WTC11 (cell line): ENCODE results near the gene DAD1. TPM values are rescaled to one million over a fixed set of nuclear protein-coding genes. Genes with fewer than 3 reads are reported as not detected.
A peak's percentile ranks its signal among the peaks of the same experiment; 100 is the strongest.

Experiments used
- ATAC-seq: fragments of 200-7000 bp; cut with Tn5 transposase; 2 replicates; pipeline ENCODE4 v1.10.0; 2021; ENCODE audit warnings: mild to moderate bottlenecking, moderate library complexity
- CTCF ChIA-PET: fragments of 300-600 bp; sonication (Branson Sonifier 250); formaldehyde crosslinking; loops from one replicate; lab custom pipeline; 2021; ENCODE audit warnings: antibody characterized with exemption; lab: Charles Lee
- POLR2A ChIA-PET: fragments of 350-600 bp; sonication (Branson Sonifier 250); formaldehyde crosslinking; loops from one replicate; lab custom pipeline; 2021; ENCODE audit warnings: antibody characterized with exemption; lab: Charles Lee
- DNase-seq: peaks from one replicate; pipeline ENCODE4 v3.0.0; 2021; ENCODE audit warnings: low spot score
- H3K27ac Mint-ChIP-seq: 2 replicates; pipeline ENCODE4 v1.8.0; 2021; ENCODE audit warnings: mixed read lengths
- H3K27me3 Mint-ChIP-seq: 2 replicates; pipeline ENCODE4 v1.8.0; 2021; ENCODE audit warnings: low read depth, mild to moderate bottlenecking, moderate library complexity, mixed read lengths
- H3K36me3 Mint-ChIP-seq: 2 replicates; pipeline ENCODE4 v1.8.0; 2021; ENCODE audit warnings: mixed read lengths
- H3K4me1 Mint-ChIP-seq: 2 replicates; pipeline ENCODE4 v1.8.0; 2022; ENCODE audit warnings: mixed read lengths
- H3K4me3 Mint-ChIP-seq: 2 replicates; pipeline ENCODE4 v1.8.0; 2021; ENCODE audit warnings: mild to moderate bottlenecking, moderate library complexity, mixed read lengths
- H3K9me3 Mint-ChIP-seq: 2 replicates; pipeline ENCODE4 v1.8.0; 2021; ENCODE audit warnings: mixed read lengths
- ATF1 ChIP-seq: sonication (generic); formaldehyde crosslinking; IDR thresholded peaks from 2 replicates; pipeline ENCODE4 v1.8.1; 2023; ENCODE audit warnings: mild to moderate bottlenecking, moderate library complexity, missing genetic modification reagents
- ATF3 ChIP-seq: sonication (generic); formaldehyde crosslinking; conservative IDR thresholded peaks from 2 replicates; pipeline ENCODE4 v1.8.1; 2022; ENCODE audit warnings: mild to moderate bottlenecking, missing genetic modification reagents
- ATF6 ChIP-seq: sonication (generic); formaldehyde crosslinking; IDR thresholded peaks from 2 replicates; pipeline ENCODE4 v1.8.1; 2023; ENCODE audit warnings: mild to moderate bottlenecking, missing genetic modification reagents
- CREM ChIP-seq: sonication (generic); formaldehyde crosslinking; IDR thresholded peaks from 2 replicates; pipeline ENCODE4 v1.8.1; 2022; ENCODE audit warnings: mild to moderate bottlenecking, missing genetic modification reagents, moderate library complexity
- CTCF ChIP-seq: fragments of 200-600 bp; IDR thresholded peaks from 2 replicates; pipeline ENCODE4 v1.8.0; 2022; ENCODE audit warnings: antibody characterized with exemption
- ESRRA ChIP-seq: sonication (generic); formaldehyde crosslinking; IDR thresholded peaks from 2 replicates; pipeline ENCODE4 v1.8.1; 2022; ENCODE audit warnings: mild to moderate bottlenecking, missing genetic modification reagents, borderline replicate concordance
- GABPB1 ChIP-seq: sonication (generic); formaldehyde crosslinking; IDR thresholded peaks from 2 replicates; pipeline ENCODE4 v1.8.1; 2023; ENCODE audit warnings: mild to moderate bottlenecking, missing genetic modification reagents
- MAX ChIP-seq: sonication (generic); formaldehyde crosslinking; IDR thresholded peaks from 2 replicates; pipeline ENCODE4 v1.8.0; 2022; ENCODE audit warnings: mild to moderate bottlenecking, missing genetic modification reagents
- NFE2L1 ChIP-seq: sonication (generic); formaldehyde crosslinking; IDR thresholded peaks from 2 replicates; pipeline ENCODE4 v1.8.1; 2023; ENCODE audit warnings: missing genetic modification reagents
- NR2C2 ChIP-seq: sonication (generic); formaldehyde crosslinking; IDR thresholded peaks from 2 replicates; pipeline ENCODE4 v1.8.0; 2022; ENCODE audit warnings: mild to moderate bottlenecking, missing genetic modification reagents
- PRDM15 ChIP-seq: sonication (generic); formaldehyde crosslinking; IDR thresholded peaks from 2 replicates; pipeline ENCODE4 v1.8.0; 2022; ENCODE audit warnings: missing genetic modification reagents
- RELA ChIP-seq: sonication (generic); formaldehyde crosslinking; IDR thresholded peaks from 2 replicates; pipeline ENCODE4 v1.8.1; 2022; ENCODE audit warnings: missing genetic modification reagents, mild to moderate bottlenecking, borderline replicate concordance
- RORB ChIP-seq: fragments of 250-450 bp; sonication (Bioruptor Pico); IDR thresholded peaks from 2 replicates; pipeline ENCODE4 v1.9.0; 2021; ENCODE audit warnings: mild to moderate bottlenecking
- SMAD4 ChIP-seq: sonication (generic); formaldehyde crosslinking; IDR thresholded peaks from 2 replicates; pipeline ENCODE4 v1.8.0; 2022; ENCODE audit warnings: mild to moderate bottlenecking, missing genetic modification reagents
- SOX15 ChIP-seq: fragments of 250-450 bp; sonication (Bioruptor Pico); IDR thresholded peaks from 2 replicates; pipeline ENCODE4 v1.9.0; 2021; ENCODE audit warnings: mild to moderate bottlenecking
- STAT6 ChIP-seq: sonication (generic); formaldehyde crosslinking; conservative IDR thresholded peaks from 2 replicates; pipeline ENCODE4 v1.8.1; 2023; ENCODE audit warnings: mild to moderate bottlenecking, low read depth, missing genetic modification reagents, moderate library complexity
- ZNF219 ChIP-seq: sonication (generic); formaldehyde crosslinking; IDR thresholded peaks from 2 replicates; pipeline ENCODE4 v1.8.0; 2023; ENCODE audit warnings: missing genetic modification reagents, mild to moderate bottlenecking, borderline replicate concordance
- ZNF232 ChIP-seq: sonication (generic); formaldehyde crosslinking; IDR thresholded peaks from 2 replicates; pipeline ENCODE4 v1.8.0; 2022; ENCODE audit warnings: mild to moderate bottlenecking, missing genetic modification reagents
- total RNA-seq: library from RNA; stranded (reverse); gene quantifications from 3 replicates; pipeline ENCODE4 v1.2.3, GENCODE V29; 2021
- TF ChIP-seq, protein P1 (sequence below): fragments of 250-450 bp; sonication (Bioruptor Pico); IDR thresholded peaks from 2 replicates; pipeline ENCODE4 v1.9.0; 2021; ENCODE audit warnings: mild to moderate bottlenecking

DAD1 gene
- total RNA-seq, 1 experiment from 2014 or later: 125 TPM

DNA sequence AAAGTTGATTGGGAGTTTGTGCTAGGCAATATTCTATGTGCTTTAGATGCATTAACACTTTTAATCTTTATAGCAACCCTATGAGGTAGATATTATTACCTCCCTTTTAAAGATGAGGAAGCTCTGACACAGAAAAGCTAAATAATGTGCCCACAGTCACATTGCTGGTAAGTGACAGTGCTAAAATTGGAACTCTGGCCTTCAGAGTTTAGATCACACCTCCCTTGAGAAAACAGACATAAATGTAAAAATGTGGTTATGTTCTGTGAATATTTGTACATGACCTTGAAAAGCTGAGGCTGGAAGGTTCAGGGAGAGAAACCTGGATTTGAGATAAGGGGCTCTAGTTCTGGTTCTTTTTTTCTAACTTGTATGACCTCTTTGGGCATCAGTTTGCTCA lies 11.0 kb upstream of the DAD1 start:
- ATAC-seq (no peak), DNase-seq (no peak)
- no peaks in the 10 kb centered on the region for H3K27me3 Mint-ChIP-seq
- ChIA-PET CTCF (interaction anchor here (1.5 to 10.2 kb wide), 3 partner anchors 10 to 53 kb away, joined by 4 to 117 read pairs (median 44); partner anchors contain the start of gene DAD1), POLR2A (no interaction called here)
- TF ChIP-seq CTCF (no peak), NFE2L1 (CRISPR knock-in tag) (no peak), ATF3 (CRISPR knock-in tag) (no peak)
- TF ChIP-seq, protein P1, sequence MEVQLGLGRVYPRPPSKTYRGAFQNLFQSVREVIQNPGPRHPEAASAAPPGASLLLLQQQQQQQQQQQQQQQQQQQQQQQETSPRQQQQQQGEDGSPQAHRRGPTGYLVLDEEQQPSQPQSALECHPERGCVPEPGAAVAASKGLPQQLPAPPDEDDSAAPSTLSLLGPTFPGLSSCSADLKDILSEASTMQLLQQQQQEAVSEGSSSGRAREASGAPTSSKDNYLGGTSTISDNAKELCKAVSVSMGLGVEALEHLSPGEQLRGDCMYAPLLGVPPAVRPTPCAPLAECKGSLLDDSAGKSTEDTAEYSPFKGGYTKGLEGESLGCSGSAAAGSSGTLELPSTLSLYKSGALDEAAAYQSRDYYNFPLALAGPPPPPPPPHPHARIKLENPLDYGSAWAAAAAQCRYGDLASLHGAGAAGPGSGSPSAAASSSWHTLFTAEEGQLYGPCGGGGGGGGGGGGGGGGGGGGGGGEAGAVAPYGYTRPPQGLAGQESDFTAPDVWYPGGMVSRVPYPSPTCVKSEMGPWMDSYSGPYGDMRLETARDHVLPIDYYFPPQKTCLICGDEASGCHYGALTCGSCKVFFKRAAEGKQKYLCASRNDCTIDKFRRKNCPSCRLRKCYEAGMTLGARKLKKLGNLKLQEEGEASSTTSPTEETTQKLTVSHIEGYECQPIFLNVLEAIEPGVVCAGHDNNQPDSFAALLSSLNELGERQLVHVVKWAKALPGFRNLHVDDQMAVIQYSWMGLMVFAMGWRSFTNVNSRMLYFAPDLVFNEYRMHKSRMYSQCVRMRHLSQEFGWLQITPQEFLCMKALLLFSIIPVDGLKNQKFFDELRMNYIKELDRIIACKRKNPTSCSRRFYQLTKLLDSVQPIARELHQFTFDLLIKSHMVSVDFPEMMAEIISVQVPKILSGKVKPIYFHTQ (CRISPR knock-in tag): no peak
- peaks cover 24% of the 10 kb centered on the region for H3K4me1 Mint-ChIP-seq
- no peaks in the 10 kb centered on the region for H3K9me3 Mint-ChIP-seq
- H3K36me3 Mint-ChIP-seq: peaks cover 35% of the 10 kb centered on the region
- peak overlapping the region; percentile 99 for H3K4me3 Mint-ChIP-seq
- H3K27ac Mint-ChIP-seq: peak overlapping the region; percentile 99; the same call in 1 of the 2 replicates

- H3K4me1 Mint-ChIP-seq: peaks cover 24% of the 10 kb centered on the region
- H3K9me3 Mint-ChIP-seq: no peaks in the 10 kb centered on the region
- ATAC-seq (no peak), DNase-seq (no peak)
- H3K27me3 Mint-ChIP-seq: no peaks in the 10 kb centered on the region
- CTCF ChIA-PET: interaction anchor here (0.7 to 10.2 kb wide), 9 partner anchors 10 to 273 kb away, joined by 3 to 117 read pairs (median 7); partner anchors contain the start of genes DAD1 and OXA1L
- H3K4me3 Mint-ChIP-seq: peak overlapping the region; percentile 99
- POLR2A ChIA-PET: interaction anchor here (0.6 to 2.7 kb wide), 5 partner anchors 10 to 238 kb away, joined by 3 to 28 read pairs (median 4); partner anchors contain the start of genes DAD1 and OXA1L
- peak overlapping the region; percentile 99 for H3K27ac Mint-ChIP-seq
- H3K36me3 Mint-ChIP-seq: peaks cover 28% of the 10 kb centered on the region
- TF ChIP-seq GABPB1 (no peak; the same call in 1 of the 2 replicates), SMAD4 (no peak), PRDM15 (CRISPR knock-in tag) (no peak), RELA (CRISPR knock-in tag) (no peak), ATF6 (no peak), STAT6 (CRISPR knock-in tag) (no peak), NR2C2 (no peak), ATF1 (CRISPR knock-in tag) (no peak), RORB (CRISPR knock-in tag) (no peak), MAX (CRISPR knock-in tag) (no peak), SOX15 (CRISPR knock-in tag) (no peak), ZNF219 (CRISPR knock-in tag) (no peak), ESRRA (no peak), CREM (CRISPR knock-in tag) (no peak), CTCF (no peak), ZNF232 (CRISPR knock-in tag) (no peak)
Observed at GRCh38 chr14:22599349-22599748, 10.3 kb upstream of the DAD1 start.
